IMR-90 (cell line): ENCODE results near the gene RAD1. TPM values are rescaled to one million over a fixed set of nuclear protein-coding genes. Genes with fewer than 3 reads are reported as not detected.

ENCODE experiments used
- ATAC-seq: fragments of 200-7000 bp; cut with Tn5 transposase; 2 replicates; pipeline ENCODE4 v1.9.1; 2020; ENCODE audit warnings: low read depth, mild to moderate bottlenecking, moderate library complexity
- BruUV-seq: library from RNA; stranded (reverse); fragments of 400-500 nt; replicated peaks from 2 replicates; lab custom pipeline; 2021; lab: Mats Ljungman, UMichigan
- CTCF ChIA-PET: fragments of 300-600 bp; formaldehyde crosslinking; extraction: SDS; loops from one replicate; lab custom pipeline; 2021; ENCODE audit warnings: antibody characterized with exemption; lab: Yijun Ruan, JAX
- POLR2A ChIA-PET: fragments of 300-600 bp; sonication (Branson Sonifier 250); formaldehyde crosslinking; loops from one replicate; lab custom pipeline; 2022; ENCODE audit warnings: antibody characterized with exemption; ENCODE audit not compliant: unreplicated experiment; lab: Charles Lee
- DNase-seq: peaks from one replicate; pipeline ENCODE4 v3.0.0; 2013
- H2AFZ ChIP-seq: replicated peaks from 2 replicates; pipeline ENCODE3; 2013; ENCODE audit warnings: low read length, mild to moderate bottlenecking; ENCODE audit not compliant: poor library complexity
- H2AK5ac ChIP-seq: 2 replicates; pipeline ENCODE4 v1.6.1; 2013; ENCODE audit warnings: low read depth, low read length, inconsistent platforms
- H2AK9ac ChIP-seq: replicated peaks from 2 replicates; pipeline ENCODE3; 2013; ENCODE audit warnings: mild to moderate bottlenecking, low read depth, low read length, moderate library complexity; ENCODE audit not compliant: poor library complexity
- H2BK120ac ChIP-seq: 2 replicates; pipeline ENCODE4 v1.6.1; 2013; ENCODE audit warnings: low read depth, low read length, inconsistent platforms
- H2BK15ac ChIP-seq: 3 replicates; pipeline ENCODE4 v1.6.1; 2013; ENCODE audit warnings: low read depth, low read length, inconsistent platforms
- H2BK20ac ChIP-seq: 2 replicates; pipeline ENCODE4 v1.6.1; 2013; ENCODE audit warnings: low read depth, mild to moderate bottlenecking, inconsistent platforms, low read length, moderate library complexity
- H2BK5ac ChIP-seq: 2 replicates; pipeline ENCODE4 v1.6.1; 2013; ENCODE audit warnings: mild to moderate bottlenecking, low read depth, low read length, inconsistent platforms; ENCODE audit not compliant: poor library complexity, severe bottlenecking
- H3K14ac ChIP-seq: replicated peaks from 2 replicates; pipeline ENCODE4 v1.6.1; 2013; ENCODE audit warnings: low read depth, low read length, inconsistent platforms
- H3K18ac ChIP-seq: 2 replicates; pipeline ENCODE4 v1.6.1; 2013; ENCODE audit warnings: low read depth, low read length, control low read depth
- H3K23ac ChIP-seq: 2 replicates; pipeline ENCODE4 v1.6.1; 2013; ENCODE audit warnings: low read depth, low read length, inconsistent platforms
- H3K27ac ChIP-seq: 2 replicates; pipeline ENCODE4 v1.5.1; 2013; ENCODE audit warnings: mild to moderate bottlenecking, control low read depth, low read length; ENCODE audit not compliant: insufficient read depth
- H3K27me3 ChIP-seq: 2 replicates; pipeline ENCODE4 v1.6.1; 2013; ENCODE audit warnings: low read length; ENCODE audit not compliant: control insufficient read depth, insufficient read depth
- H3K36me3 ChIP-seq: 2 replicates; pipeline ENCODE4 v1.6.1; 2013; ENCODE audit warnings: low read length, mixed read lengths; ENCODE audit not compliant: control insufficient read depth, insufficient read depth
- H3K4ac ChIP-seq: 2 replicates; pipeline ENCODE4 v1.6.1; 2013; ENCODE audit warnings: low read depth, low read length, inconsistent platforms
- H3K4me1 ChIP-seq: 2 replicates; pipeline ENCODE4 v1.6.1; 2013; ENCODE audit warnings: low read length, mixed read lengths; ENCODE audit not compliant: control insufficient read depth, insufficient read depth
- H3K4me2 ChIP-seq: 2 replicates; pipeline ENCODE4 v1.6.1; 2013; ENCODE audit warnings: low read depth, mild to moderate bottlenecking, control low read depth, low read length, moderate library complexity
- H3K4me3 ChIP-seq: 2 replicates; pipeline ENCODE4 v1.5.1; 2013; ENCODE audit warnings: low read depth, mild to moderate bottlenecking, control low read depth, low read length, moderate library complexity; ENCODE audit not compliant: insufficient read depth
- H3K56ac ChIP-seq: 2 replicates; pipeline ENCODE4 v1.6.1; 2013; ENCODE audit warnings: low read length, inconsistent platforms; ENCODE audit not compliant: insufficient read depth; ENCODE audit errors: extremely low read depth
- H3K79me1 ChIP-seq, 2 experiments: 2 replicates each; pipeline ENCODE4 v1.6.1; 2013; ENCODE audit warnings: low read length in 2 of 2, inconsistent platforms in 1 of 2, low read depth in 1 of 2
- H3K9ac ChIP-seq: 2 replicates; pipeline ENCODE4 v1.6.1; 2013; ENCODE audit warnings: low read depth, low read length, control low read depth
- H3K9me1 ChIP-seq: 2 replicates; pipeline ENCODE4 v1.6.1; 2013; ENCODE audit warnings: low read length, inconsistent platforms; ENCODE audit not compliant: insufficient read depth
- H3K9me3 ChIP-seq: 2 replicates; pipeline ENCODE4 v1.6.1; 2013; ENCODE audit warnings: low read length; ENCODE audit not compliant: control insufficient read depth, insufficient read depth
- H4K20me1 ChIP-seq: 2 replicates; pipeline ENCODE4 v1.6.1; 2013; ENCODE audit warnings: low read length, inconsistent platforms; ENCODE audit not compliant: insufficient read depth
- H4K5ac ChIP-seq: 2 replicates; pipeline ENCODE4 v1.6.1; 2013; ENCODE audit warnings: mild to moderate bottlenecking, low read depth, low read length, control low read depth
- H4K8ac ChIP-seq, 2 experiments: 2 replicates each; pipeline ENCODE4 v1.6.1; 2013; ENCODE audit warnings: low read depth in 2 of 2, low read length in 2 of 2, control low read depth in 1 of 2, inconsistent platforms in 1 of 2
- H4K91ac ChIP-seq: 2 replicates; pipeline ENCODE4 v1.6.1; 2013; ENCODE audit warnings: low read depth, low read length, inconsistent platforms; ENCODE audit not compliant: insufficient read depth
- CEBPB ChIP-seq: IDR thresholded peaks from 2 replicates; pipeline ENCODE4 v1.6.1; 2012; ENCODE audit warnings: low read depth, low read length, improper control_type of control experiment
- FOS ChIP-seq: fragments of 150-350 bp; IDR thresholded peaks from 2 replicates; pipeline ENCODE4 v1.6.1; 2016; ENCODE audit warnings: low read depth, low read length
- MXI1 ChIP-seq: IDR thresholded peaks from 2 replicates; pipeline ENCODE4 v1.6.1; 2012; ENCODE audit warnings: low read depth, mild to moderate bottlenecking, low read length, moderate library complexity, borderline replicate concordance
- USF2 ChIP-seq: fragments of 150-350 bp; IDR thresholded peaks from 2 replicates; pipeline ENCODE4 v1.6.1; 2017; ENCODE audit warnings: mild to moderate bottlenecking, antibody characterized with exemption, low read length, low read depth
- WGBS, 2 experiments: methylation state at CpG; one replicate each; pipeline versions ENCODE4 v1.1.5 to v1.1.7; 2013; ENCODE audit warnings: missing lambda C conversion rate in 2 of 2; ENCODE audit not compliant: insufficient read length in 1 of 2; ENCODE audit errors: extremely low coverage in 2 of 2; 5-methylcytosine and 5-hydroxymethylcytosine counted together
- dilution Hi-C: fragments of 300-500 bp; cut with HindIII; formaldehyde crosslinking; loops from one replicate; pipeline ENCODE4 v1.14.3; 2018; ENCODE audit warnings: low sequenced_read_pairs; ENCODE audit not compliant: unreplicated experiment
- in situ Hi-C: fragments of 300-500 bp; cut with MboI; formaldehyde crosslinking; loops from 3 replicates; pipeline ENCODE4 v1.14.3; 2019; ENCODE audit warnings: low sequenced_read_pairs, inconsistent platforms, mixed read lengths
- intact Hi-C: fragments of 100-400 bp; cut with micrococcal nuclease; formaldehyde crosslinking; loops from 2 replicates; pipeline ENCODE4 v1.10.0; 2022
- polyA plus RNA-seq, 3 experiments: library from polyadenylated mRNA; depleted of rRNA; stranded (reverse); fragments of >200 nt; gene quantifications; 2 replicates each; pipeline ENCODE4 v1.2.3, GENCODE V29; 2012; ENCODE audit warnings: low replicate concordance in 1 of 3
- total RNA-seq: library from RNA; depleted of rRNA; stranded (reverse); fragments of >200 nt; gene quantifications from 2 replicates; pipeline ENCODE4 v1.2.3, GENCODE V29; 2012

The RAD1 gene
- total and polyA plus RNA-seq, 2 of the 4 experiments (the other 2 are of a cell fraction) = 18.5 to 21.5 TPM

- Histone ChIP-seq H3K14ac (peak overlapping the region; percentile 98), H3K27me3 (no peaks in the 10 kb centered on the region), H3K9me1 (0 out of 2 replicates have a peak, but pooled peaks cover 3% of the 10 kb centered on the region), H2BK15ac (peak overlapping the region; percentile 94; the same call in 2 of the 3 replicates), H3K79me1 (peaks cover 21 to 35% of the 10 kb centered on the region in 2 experiments), H4K8ac (peak overlapping the region; percentile 81 to 89), H4K5ac (peak overlapping the region; percentile 92), H3K56ac (peak overlapping the region; percentile 96), H3K4me2 (peak overlapping the region; percentile 97), H3K4ac (peak overlapping the region; percentile 95), H3K4me3 (peak overlapping the region; percentile 77), H2AFZ (peak overlapping the region; percentile 98), H4K91ac (peak overlapping the region; percentile 90), H3K9ac (peak overlapping the region; percentile 88), H2AK9ac (peak overlapping the region; percentile 90), H2BK20ac (peak overlapping the region; percentile 31), H2BK5ac (peak overlapping the region; percentile 98), H4K20me1 (peaks cover 2% of the 10 kb centered on the region; the same call in 1 of the 2 replicates), H2BK120ac (peak overlapping the region; percentile 88), H3K9me3 (no peaks in the 10 kb centered on the region), H3K27ac (peak overlapping the region; percentile 95), H3K18ac (peak overlapping the region; percentile 44), H3K23ac (peak overlapping the region; percentile 100), H3K36me3 (peaks cover 11% of the 10 kb centered on the region), H3K4me1 (peaks cover 5% of the 10 kb centered on the region; the same call in 1 of the 2 replicates), H2AK5ac (peak overlapping the region; percentile 71)
- ChIA-PET POLR2A (interaction anchor here (0.6 to 1.4 kb wide), 4 partner anchors 9 to 427 kb away, joined by 4 to 15 read pairs (median 4); partner anchors contain the start of gene DNAJC21), CTCF (no interaction called here)
- no CpG with 5 or more reads among the region's 20 CpGs for WGBS, 2 experiments
- dilution Hi-C loops = no loop called here
- intact Hi-C loops = loop anchor here (5.0 kb wide), 1 partner anchor 427 kb away; no protein-coding TSS in a partner anchor
- ATAC-seq (0 out of 2 replicates have a peak, but pooled peaks have one; percentile 7), DNase-seq (peak; percentile 29)
- TF ChIP-seq FOS (no peak), USF2 (no peak), MXI1 (0 out of 2 replicates have a peak, but pooled peaks have one; percentile 55), CEBPB (peak; percentile 87)
- in situ Hi-C loops = no loop called here
- TSS peak; percentile 70 for BruUV-seq
Measured at GRCh38 chr5:34914671-34915138, 599 bp downstream of the RAD1 start.
